ENCODE data around the gene DRAM1.

DRAM1 gene

DNA sequence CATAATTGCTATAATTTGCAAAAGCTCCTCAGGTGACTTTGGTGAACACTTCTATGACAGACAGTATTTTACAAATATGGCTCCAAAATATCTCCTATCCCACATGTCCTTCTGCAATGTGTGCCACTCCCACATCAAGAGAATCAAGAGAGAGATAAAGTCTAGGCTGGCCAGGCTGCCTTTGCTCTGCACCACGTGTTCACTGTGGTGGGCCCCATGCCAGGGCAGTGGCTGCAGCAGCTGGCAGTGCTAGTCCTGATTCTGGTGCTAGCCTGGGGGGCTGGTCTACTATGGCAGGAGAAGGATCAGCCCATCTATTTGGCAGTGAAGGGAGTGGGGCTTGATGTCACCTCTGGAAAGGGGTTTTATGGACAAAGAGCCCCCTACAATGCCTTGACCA lies 86.3 kb downstream of the DRAM1 start:
- no peaks in the 10 kb centered on the region for H3K36me3 ChIP-seq (ENCODE audit: control insufficient read depth in 2 of 2, insufficient read depth in 1 of 2, low read length in 2 of 2)
- H3K27ac ChIP-seq (ENCODE audit: extremely low read depth, low read depth, low read length) = no peak overlapping the region
- no peaks in the 10 kb centered on the region for H3K9me3 ChIP-seq (ENCODE audit: control insufficient read depth, insufficient read depth, low read depth, low read length)
- TF ChIP-seq, protein P1, sequence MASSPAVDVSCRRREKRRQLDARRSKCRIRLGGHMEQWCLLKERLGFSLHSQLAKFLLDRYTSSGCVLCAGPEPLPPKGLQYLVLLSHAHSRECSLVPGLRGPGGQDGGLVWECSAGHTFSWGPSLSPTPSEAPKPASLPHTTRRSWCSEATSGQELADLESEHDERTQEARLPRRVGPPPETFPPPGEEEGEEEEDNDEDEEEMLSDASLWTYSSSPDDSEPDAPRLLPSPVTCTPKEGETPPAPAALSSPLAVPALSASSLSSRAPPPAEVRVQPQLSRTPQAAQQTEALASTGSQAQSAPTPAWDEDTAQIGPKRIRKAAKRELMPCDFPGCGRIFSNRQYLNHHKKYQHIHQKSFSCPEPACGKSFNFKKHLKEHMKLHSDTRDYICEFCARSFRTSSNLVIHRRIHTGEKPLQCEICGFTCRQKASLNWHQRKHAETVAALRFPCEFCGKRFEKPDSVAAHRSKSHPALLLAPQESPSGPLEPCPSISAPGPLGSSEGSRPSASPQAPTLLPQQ (tag by site-specific recombination; IDR thresholded peaks at IDR 0.05) = peak; percentile 82
- TF ChIP-seq ZNF843 (tag by site-specific recombination; IDR thresholded peaks at IDR 0.05) = no peak
- TF ChIP-seq, protein P2, sequence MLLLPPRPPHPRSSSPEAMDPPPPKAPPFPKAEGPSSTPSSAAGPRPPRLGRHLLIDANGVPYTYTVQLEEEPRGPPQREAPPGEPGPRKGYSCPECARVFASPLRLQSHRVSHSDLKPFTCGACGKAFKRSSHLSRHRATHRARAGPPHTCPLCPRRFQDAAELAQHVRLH (tag by site-specific recombination; IDR thresholded peaks at IDR 0.05) = no peak
- TF ChIP-seq, protein P3, sequence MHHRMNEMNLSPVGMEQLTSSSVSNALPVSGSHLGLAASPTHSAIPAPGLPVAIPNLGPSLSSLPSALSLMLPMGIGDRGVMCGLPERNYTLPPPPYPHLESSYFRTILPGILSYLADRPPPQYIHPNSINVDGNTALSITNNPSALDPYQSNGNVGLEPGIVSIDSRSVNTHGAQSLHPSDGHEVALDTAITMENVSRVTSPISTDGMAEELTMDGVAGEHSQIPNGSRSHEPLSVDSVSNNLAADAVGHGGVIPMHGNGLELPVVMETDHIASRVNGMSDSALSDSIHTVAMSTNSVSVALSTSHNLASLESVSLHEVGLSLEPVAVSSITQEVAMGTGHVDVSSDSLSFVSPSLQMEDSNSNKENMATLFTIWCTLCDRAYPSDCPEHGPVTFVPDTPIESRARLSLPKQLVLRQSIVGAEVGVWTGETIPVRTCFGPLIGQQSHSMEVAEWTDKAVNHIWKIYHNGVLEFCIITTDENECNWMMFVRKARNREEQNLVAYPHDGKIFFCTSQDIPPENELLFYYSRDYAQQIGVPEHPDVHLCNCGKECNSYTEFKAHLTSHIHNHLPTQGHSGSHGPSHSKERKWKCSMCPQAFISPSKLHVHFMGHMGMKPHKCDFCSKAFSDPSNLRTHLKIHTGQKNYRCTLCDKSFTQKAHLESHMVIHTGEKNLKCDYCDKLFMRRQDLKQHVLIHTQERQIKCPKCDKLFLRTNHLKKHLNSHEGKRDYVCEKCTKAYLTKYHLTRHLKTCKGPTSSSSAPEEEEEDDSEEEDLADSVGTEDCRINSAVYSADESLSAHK (tag by site-specific recombination; IDR thresholded peaks at IDR 0.05) = no peak
- CTCF ChIA-PET = interaction anchor here (0.5 to 1.0 kb wide), 2 partner anchors 27 to 1370 kb away, joined by 3 to 4 read pairs; no protein-coding TSS in a partner anchor
- no peaks in the 10 kb centered on the region for H3K4me1 ChIP-seq (ENCODE audit: control insufficient read depth, insufficient read depth, low read length)
- no peak overlapping the region for H3K4me3 ChIP-seq (ENCODE audit: low read depth, low read length)
- POLR2A ChIA-PET = no interaction called here

DNA sequence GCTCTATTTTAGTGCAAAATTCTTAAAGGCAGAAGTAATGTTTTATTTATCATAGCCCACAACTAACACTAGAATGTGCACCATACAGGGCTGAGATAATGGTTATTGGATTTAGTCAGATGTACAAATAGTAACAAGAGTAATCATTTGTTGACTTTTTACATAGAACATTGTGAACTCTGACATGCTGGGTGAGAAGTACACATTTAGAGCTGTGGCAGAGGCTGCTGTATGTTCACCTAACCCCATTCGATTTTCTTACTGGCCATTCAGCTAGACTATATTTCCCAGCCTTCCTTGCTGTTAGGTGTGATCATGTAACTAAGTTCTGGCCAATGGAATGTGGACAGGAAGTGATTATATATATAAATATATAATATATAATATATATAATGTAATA lies 89.1 kb downstream of the DRAM1 start:
- Histone ChIP-seq H3K36me3 (ENCODE audit: control insufficient read depth in 2 of 2, insufficient read depth in 1 of 2, low read length in 2 of 2) (no peaks in the 10 kb centered on the region), H3K4me3 (ENCODE audit: low read depth, low read length) (no peak overlapping the region), H3K4me1 (ENCODE audit: control insufficient read depth, insufficient read depth, low read length) (no peaks in the 10 kb centered on the region), H3K27ac (ENCODE audit: extremely low read depth, low read depth, low read length) (no peak overlapping the region), H3K9me3 (ENCODE audit: control insufficient read depth, insufficient read depth, low read depth, low read length) (no peaks in the 10 kb centered on the region)
- POLR2A ChIA-PET = no interaction called here
- CTCF ChIA-PET = interaction anchor here (0.7 to 1.1 kb wide), 2 partner anchors 9 to 48 kb away, joined by 3 read pairs; no protein-coding TSS in a partner anchor
- TF ChIP-seq, protein P4, sequence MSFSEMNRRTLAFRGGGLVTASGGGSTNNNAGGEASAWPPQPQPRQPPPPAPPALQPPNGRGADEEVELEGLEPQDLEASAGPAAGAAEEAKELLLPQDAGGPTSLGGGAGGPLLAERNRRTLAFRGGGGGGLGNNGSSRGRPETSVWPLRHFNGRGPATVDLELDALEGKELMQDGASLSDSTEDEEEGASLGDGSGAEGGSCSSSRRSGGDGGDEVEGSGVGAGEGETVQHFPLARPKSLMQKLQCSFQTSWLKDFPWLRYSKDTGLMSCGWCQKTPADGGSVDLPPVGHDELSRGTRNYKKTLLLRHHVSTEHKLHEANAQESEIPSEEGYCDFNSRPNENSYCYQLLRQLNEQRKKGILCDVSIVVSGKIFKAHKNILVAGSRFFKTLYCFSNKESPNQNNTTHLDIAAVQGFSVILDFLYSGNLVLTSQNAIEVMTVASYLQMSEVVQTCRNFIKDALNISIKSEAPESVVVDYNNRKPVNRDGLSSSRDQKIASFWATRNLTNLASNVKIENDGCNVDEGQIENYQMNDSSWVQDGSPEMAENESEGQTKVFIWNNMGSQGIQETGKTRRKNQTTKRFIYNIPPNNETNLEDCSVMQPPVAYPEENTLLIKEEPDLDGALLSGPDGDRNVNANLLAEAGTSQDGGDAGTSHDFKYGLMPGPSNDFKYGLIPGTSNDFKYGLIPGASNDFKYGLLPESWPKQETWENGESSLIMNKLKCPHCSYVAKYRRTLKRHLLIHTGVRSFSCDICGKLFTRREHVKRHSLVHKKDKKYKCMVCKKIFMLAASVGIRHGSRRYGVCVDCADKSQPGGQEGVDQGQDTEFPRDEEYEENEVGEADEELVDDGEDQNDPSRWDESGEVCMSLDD (tag by site-specific recombination; IDR thresholded peaks at IDR 0.05) = no peak
- no peak for TF ChIP-seq ZNF585B (tag by site-specific recombination; IDR thresholded peaks at IDR 0.05)

DNA sequence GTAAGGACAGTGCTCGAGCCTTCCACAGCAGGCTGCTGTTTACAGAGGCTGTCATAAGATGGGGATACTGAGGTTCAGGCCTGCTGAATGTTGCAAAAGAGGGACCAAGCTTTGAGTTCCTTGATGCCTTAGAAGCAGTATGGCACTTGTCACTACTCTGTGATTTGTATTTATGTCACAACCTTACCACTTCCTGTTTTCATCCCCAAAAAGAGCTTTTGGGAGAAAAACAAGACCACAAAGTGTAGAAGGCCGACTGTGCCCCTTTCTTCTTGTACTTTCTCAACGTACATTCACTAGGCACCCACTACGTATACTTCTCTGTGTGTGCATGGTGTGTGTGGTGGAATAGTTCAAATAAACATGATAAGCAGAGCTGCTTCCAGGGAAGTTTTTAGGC lies 90.1 kb downstream of the DRAM1 start:
- ChIA-PET POLR2A (interaction anchor here (0.5 kb wide), 1 partner anchor 32 kb away, joined by 5 read pairs; no protein-coding TSS in a partner anchor), CTCF (no interaction called here)

More for the DNA sequence above, 90.1 kb downstream of the DRAM1 start:
- H3K4me3 ChIP-seq (ENCODE audit: low read depth, low read length) = no peak overlapping the region
- H3K9me3 ChIP-seq (ENCODE audit: control insufficient read depth, insufficient read depth, low read depth, low read length) = no peaks in the 10 kb centered on the region
- H3K4me1 ChIP-seq (ENCODE audit: control insufficient read depth, insufficient read depth, low read length) = no peaks in the 10 kb centered on the region
- H3K27ac ChIP-seq (ENCODE audit: extremely low read depth, low read depth, low read length) = no peak overlapping the region
- TF ChIP-seq ZNF350 (tag by site-specific recombination; IDR thresholded peaks at IDR 0.05) (no peak), ZNF274 (IDR thresholded peaks at IDR 0.05; ENCODE audit: low read length) (no peak), ZNF274 (tag by site-specific recombination; IDR thresholded peaks at IDR 0.05; ENCODE audit: borderline replicate concordance) (no peak), ZNF416 (tag by site-specific recombination; IDR thresholded peaks at IDR 0.05) (no peak), ZNF747 (tag by site-specific recombination; IDR thresholded peaks at IDR 0.05) (no peak), GLI2 (tag by site-specific recombination; IDR thresholded peaks at IDR 0.05; ENCODE audit: borderline replicate concordance, low read depth) (no peak), HOXA7 (CRISPR knock-in tag; IDR thresholded peaks at IDR 0.05; ENCODE audit: borderline replicate concordance) (no peak), ZNF501 (tag by site-specific recombination; IDR thresholded peaks at IDR 0.05) (no peak)
- TF ChIP-seq, protein P5, sequence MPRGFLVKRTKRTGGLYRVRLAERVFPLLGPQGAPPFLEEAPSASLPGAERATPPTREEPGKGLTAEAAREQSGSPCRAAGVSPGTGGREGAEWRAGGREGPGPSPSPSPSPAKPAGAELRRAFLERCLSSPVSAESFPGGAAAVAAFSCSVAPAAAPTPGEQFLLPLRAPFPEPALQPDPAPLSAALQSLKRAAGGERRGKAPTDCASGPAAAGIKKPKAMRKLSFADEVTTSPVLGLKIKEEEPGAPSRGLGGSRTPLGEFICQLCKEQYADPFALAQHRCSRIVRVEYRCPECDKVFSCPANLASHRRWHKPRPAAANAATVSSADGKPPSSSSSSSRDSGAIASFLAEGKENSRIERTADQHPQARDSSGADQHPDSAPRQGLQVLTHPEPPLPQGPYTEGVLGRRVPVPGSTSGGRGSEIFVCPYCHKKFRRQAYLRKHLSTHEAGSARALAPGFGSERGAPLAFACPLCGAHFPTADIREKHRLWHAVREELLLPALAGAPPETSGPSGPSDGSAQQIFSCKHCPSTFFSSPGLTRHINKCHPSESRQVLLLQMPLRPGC (tag by site-specific recombination; IDR thresholded peaks at IDR 0.05) = no peak
- TF ChIP-seq, protein P1 (tag by site-specific recombination; IDR thresholded peaks at IDR 0.05) = no peak
- no peaks in the 10 kb centered on the region for H3K36me3 ChIP-seq (ENCODE audit: control insufficient read depth in 2 of 2, insufficient read depth in 1 of 2, low read length in 2 of 2)

Data from HEK293 (cell line).